ENCODE results near the gene SPOPL. TPM values are rescaled to one million over a fixed set of nuclear protein-coding genes. Genes with fewer than 3 reads are reported as not detected.

The SPOPL gene
- total and polyA plus RNA-seq, 10 of the 15 experiments (the other 5 are each of a cell fraction or from before 2014, with no cell fraction given), result 4.0 to 25.0 (median 11.5) TPM

DNA sequence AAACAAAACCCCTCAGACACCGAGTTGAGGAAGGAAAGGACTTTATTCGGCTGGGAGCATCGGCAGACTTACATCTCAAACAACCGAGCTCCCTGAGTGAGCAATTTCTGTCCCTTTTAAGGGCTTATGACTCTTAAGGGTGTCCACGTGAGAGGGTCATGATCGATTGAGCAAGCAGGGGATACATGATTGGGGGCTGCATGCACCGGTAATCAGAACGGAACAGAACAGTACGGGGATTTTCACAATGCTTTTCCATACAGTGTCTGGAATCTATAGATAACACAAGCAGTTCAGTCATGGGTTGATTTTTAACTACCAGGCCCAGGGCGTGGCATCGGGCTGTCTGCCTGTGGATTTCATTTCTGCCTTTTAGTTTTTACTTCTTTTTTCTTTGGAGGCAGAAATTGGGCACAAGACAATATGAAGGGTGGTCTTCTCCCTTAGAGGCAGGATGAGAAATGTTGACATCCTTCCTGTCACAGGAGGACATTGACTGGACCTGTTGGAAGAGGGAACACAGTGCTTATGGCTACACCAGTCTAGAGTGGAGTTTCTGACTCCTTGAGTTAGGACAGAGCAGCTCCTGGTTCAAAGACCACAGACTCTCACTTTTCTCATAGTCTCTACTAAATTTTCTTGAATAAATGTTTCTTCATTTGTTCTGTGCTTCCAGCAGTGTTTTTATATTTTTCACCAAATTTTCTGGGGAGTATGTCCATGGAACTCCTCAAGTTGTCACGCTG is 35.8 kb downstream of the SPOPL start:
- no TSS peak for BruUV-seq (replicated peaks)
- no peaks in the 10 kb centered on the region for H4K20me1 ChIP-seq (ENCODE audit: control insufficient read depth, insufficient read depth)
- H3K9ac ChIP-seq (ENCODE audit: control insufficient read depth, insufficient read depth, low read length), result no peak overlapping the region
- H3K4me3 ChIP-seq, result no peak overlapping the region
- ChIA-PET CTCF (interaction anchor here (0.6 to 1.5 kb wide), 5 partner anchors 10 to 34 kb away, joined by 3 to 5 read pairs (median 4); no protein-coding TSS in a partner anchor), SMC1A (ENCODE audit: uncharacterized antibody, unreplicated experiment) (interaction anchor here (0.9 to 4.3 kb wide), 8 partner anchors 7 to 35 kb away, joined by 3 to 60 read pairs (median 5); no protein-coding TSS in a partner anchor), RAD21 (ENCODE audit: unreplicated experiment) (interaction anchor here (1.0 to 3.0 kb wide), 7 partner anchors 8 to 36 kb away, joined by 3 to 15 read pairs (median 5); no protein-coding TSS in a partner anchor), POLR2A (interaction anchor here (0.6 to 3.1 kb wide), 7 partner anchors 8 to 33 kb away, joined by 3 to 35 read pairs (median 3); no protein-coding TSS in a partner anchor)
- DNase-seq (ENCODE audit: low read depth, low spot score), result no peak
- no peaks in the 10 kb centered on the region; a peak in 1 of 4 replicates for H3K36me3 ChIP-seq (ENCODE audit: control insufficient read depth in 2 of 2, insufficient read depth in 2 of 2, low read length in 1 of 2)
- peaks cover 44% of the 10 kb centered on the region for H3K79me2 ChIP-seq (ENCODE audit: control insufficient read depth, insufficient read depth, low read length)
- WGBS (ENCODE audit: insufficient coverage, insufficient replicate concordance, low lambda C conversion rate, missing lambda C conversion rate), result 83% methylated on average over 12 of the region's 12 CpGs
- intact Hi-C loops (cut with micrococcal nuclease; ENCODE audit: unreplicated experiment) (no loop called here), in situ Hi-C loops (cut with MboI) (no loop called here)
- H3K27ac ChIP-seq (ENCODE audit: control insufficient read depth, insufficient read depth), result peak overlapping the region; percentile 0; the same call in 1 of the 2 replicates
- H3K4me1 ChIP-seq (ENCODE audit: control insufficient read depth, insufficient read depth, low read length), result no peaks in the 10 kb centered on the region; the same call in 1 of the 2 replicates
- H3K27me3 ChIP-seq (replicated peaks in 1 of 2; ENCODE audit: control insufficient read depth in 2 of 2, insufficient read depth in 2 of 2, low read length in 1 of 2), result no peaks in the 10 kb centered on the region
- H3K4me2 ChIP-seq (ENCODE audit: control insufficient read depth, insufficient read depth), result 0 out of 2 replicates have a peak overlapping the region, but pooled peaks have one; percentile 25
- peaks cover 20% of the 10 kb centered on the region for H3K9me3 ChIP-seq (replicated peaks; ENCODE audit: control insufficient read depth, insufficient read depth, low read length)
- no peak for FAIRE-seq
- no peak overlapping the region for H2AFZ ChIP-seq (ENCODE audit: control insufficient read depth, low read depth, low read length)
- ATAC-seq, result peak; percentile 34
- TF ChIP-seq, protein P1, sequence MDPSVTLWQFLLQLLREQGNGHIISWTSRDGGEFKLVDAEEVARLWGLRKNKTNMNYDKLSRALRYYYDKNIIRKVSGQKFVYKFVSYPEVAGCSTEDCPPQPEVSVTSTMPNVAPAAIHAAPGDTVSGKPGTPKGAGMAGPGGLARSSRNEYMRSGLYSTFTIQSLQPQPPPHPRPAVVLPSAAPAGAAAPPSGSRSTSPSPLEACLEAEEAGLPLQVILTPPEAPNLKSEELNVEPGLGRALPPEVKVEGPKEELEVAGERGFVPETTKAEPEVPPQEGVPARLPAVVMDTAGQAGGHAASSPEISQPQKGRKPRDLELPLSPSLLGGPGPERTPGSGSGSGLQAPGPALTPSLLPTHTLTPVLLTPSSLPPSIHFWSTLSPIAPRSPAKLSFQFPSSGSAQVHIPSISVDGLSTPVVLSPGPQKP (IDR thresholded peaks at IDR 0.05; ENCODE audit: low read depth, low read length), result no peak
- no peak for TF ChIP-seq CBFB (IDR thresholded peaks at IDR 0.05; ENCODE audit: low read depth)
- TF ChIP-seq, protein P2, sequence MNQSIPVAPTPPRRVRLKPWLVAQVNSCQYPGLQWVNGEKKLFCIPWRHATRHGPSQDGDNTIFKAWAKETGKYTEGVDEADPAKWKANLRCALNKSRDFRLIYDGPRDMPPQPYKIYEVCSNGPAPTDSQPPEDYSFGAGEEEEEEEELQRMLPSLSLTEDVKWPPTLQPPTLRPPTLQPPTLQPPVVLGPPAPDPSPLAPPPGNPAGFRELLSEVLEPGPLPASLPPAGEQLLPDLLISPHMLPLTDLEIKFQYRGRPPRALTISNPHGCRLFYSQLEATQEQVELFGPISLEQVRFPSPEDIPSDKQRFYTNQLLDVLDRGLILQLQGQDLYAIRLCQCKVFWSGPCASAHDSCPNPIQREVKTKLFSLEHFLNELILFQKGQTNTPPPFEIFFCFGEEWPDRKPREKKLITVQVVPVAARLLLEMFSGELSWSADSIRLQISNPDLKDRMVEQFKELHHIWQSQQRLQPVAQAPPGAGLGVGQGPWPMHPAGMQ (IDR thresholded peaks at IDR 0.05; ENCODE audit: borderline replicate concordance), result no peak
- no peak for TF ChIP-seq NFYB (IDR thresholded peaks at IDR 0.05; ENCODE audit: insufficient read depth, low read depth, low read length)
- TF ChIP-seq POU2F2 (IDR thresholded peaks at IDR 0.05; ENCODE audit: borderline replicate concordance, low read depth, low read length), result no peak
- no peak for TF ChIP-seq BCL11A (IDR thresholded peaks at IDR 0.05; ENCODE audit: low read depth, low read length)
- no peak for TF ChIP-seq ZBTB4 (CRISPR knock-in tag; IDR thresholded peaks at IDR 0.05)
- no peak for TF ChIP-seq ESRRA (IDR thresholded peaks at IDR 0.05; ENCODE audit: low read length)
- no peak for TF ChIP-seq RFX5 (IDR thresholded peaks at IDR 0.05; ENCODE audit: low read depth, low read length)
- 0 out of 2 replicates have a peak, but pooled peaks have one; percentile 24 for TF ChIP-seq RB1 (IDR thresholded peaks at IDR 0.05; ENCODE audit: borderline replicate concordance)
- no peak for TF ChIP-seq RAD21 (IDR thresholded peaks at IDR 0.05; ENCODE audit: insufficient read depth, low read depth, low read length)
- TF ChIP-seq CREB1 (IDR thresholded peaks at IDR 0.05; ENCODE audit: low read depth), result no peak
- no peak for TF ChIP-seq MTA2 (IDR thresholded peaks at IDR 0.05; ENCODE audit: low read depth)
- no peak for TF ChIP-seq USF1 (IDR thresholded peaks at IDR 0.05; ENCODE audit: borderline replicate concordance, extremely low read length, insufficient read depth, low read depth, low read length)
- TF ChIP-seq BMI1 (IDR thresholded peaks at IDR 0.05; ENCODE audit: borderline replicate concordance), result no peak
- peak in 1 of 2 experiments; percentile 61; a peak in 1 of 4 replicates for TF ChIP-seq BHLHE40 (IDR thresholded peaks at IDR 0.05; ENCODE audit: borderline replicate concordance in 1 of 2, low read depth in 2 of 2, low read length in 1 of 2)
